Uterus (tissue), 2 donors: Measurements from ENCODE around the gene ZFX.

ENCODE experiments used
- POLR2A ChIP-seq, 2 donors: fragments of 450-650 bp; IDR thresholded peaks; one replicate each; pipeline ENCODE4 v1.6.1; 2016; ENCODE audit warnings: antibody characterized with exemption in 2 of 2, mild to moderate bottlenecking in 1 of 2, moderate library complexity in 1 of 2
- TF ChIP-seq, protein P1 (sequence below), 4 experiments: fragments of 200-600 bp in 2 of 4; fragments of 450-650 bp in 2 of 4; sonication (generic) in 2 of 4; IDR thresholded peaks; one replicate each; pipeline ENCODE4 v1.5.1; 2016 to 2019; ENCODE audit warnings: antibody characterized with exemption in 4 of 4, mild to moderate bottlenecking in 2 of 4, moderate library complexity in 1 of 4

DNA sequence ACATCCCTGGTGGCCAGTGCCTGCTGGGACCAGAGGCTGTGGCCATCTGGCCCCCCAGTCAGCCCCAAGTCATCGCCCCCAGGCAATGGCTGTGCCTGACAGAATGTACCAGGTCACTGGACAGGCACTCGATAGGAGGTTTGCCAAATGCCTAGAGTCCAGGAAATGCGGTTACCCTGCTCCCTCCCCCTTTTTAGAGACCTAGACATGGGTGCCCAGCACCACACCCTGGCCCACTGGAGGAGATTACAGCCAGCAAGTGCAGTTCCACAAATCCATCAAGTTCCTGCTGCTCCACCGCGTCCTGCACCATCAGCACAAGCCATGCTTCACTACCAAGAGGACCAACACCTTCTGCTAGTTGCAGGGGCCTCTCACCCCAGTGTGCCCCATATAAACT lies 16.2 kb upstream of the ZFX start:
- TF ChIP-seq, protein P1, sequence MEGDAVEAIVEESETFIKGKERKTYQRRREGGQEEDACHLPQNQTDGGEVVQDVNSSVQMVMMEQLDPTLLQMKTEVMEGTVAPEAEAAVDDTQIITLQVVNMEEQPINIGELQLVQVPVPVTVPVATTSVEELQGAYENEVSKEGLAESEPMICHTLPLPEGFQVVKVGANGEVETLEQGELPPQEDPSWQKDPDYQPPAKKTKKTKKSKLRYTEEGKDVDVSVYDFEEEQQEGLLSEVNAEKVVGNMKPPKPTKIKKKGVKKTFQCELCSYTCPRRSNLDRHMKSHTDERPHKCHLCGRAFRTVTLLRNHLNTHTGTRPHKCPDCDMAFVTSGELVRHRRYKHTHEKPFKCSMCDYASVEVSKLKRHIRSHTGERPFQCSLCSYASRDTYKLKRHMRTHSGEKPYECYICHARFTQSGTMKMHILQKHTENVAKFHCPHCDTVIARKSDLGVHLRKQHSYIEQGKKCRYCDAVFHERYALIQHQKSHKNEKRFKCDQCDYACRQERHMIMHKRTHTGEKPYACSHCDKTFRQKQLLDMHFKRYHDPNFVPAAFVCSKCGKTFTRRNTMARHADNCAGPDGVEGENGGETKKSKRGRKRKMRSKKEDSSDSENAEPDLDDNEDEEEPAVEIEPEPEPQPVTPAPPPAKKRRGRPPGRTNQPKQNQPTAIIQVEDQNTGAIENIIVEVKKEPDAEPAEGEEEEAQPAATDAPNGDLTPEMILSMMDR (IDR thresholded peaks at IDR 0.05) = no peak
- TF ChIP-seq POLR2A (IDR thresholded peaks at IDR 0.05) = no peak
